ENCODE results near the gene EGF.
"Not testable (repeated sequence)": the region's sequence is repeated elsewhere in the genome, so short reads cannot be mapped to it uniquely, and the experiment has no call there.

The EGF gene

GRCh38 chr4:109912706-109913595, at the start of gene EGF:
Gene EGF, plus strand, starts transcription at chr4:109912883. Its CDS starts 453 bp downstream, at chr4:109913336.
- no peak for DNase-seq

- DNase-seq, result no peak
Observed at GRCh38 chr4:109864134-109864533, 48.5 kb upstream of the EGF start.

- no peak for DNase-seq
Observed at GRCh38 chr4:109870061-109870460, 42.6 kb upstream of the EGF start.

GRCh38 chr4:109872065-109872464, 40.6 kb upstream of the EGF start:
- no peak for DNase-seq

- no peak for DNase-seq
Observed at GRCh38 chr4:109872950-109873656, 39.6 kb upstream of the EGF start.

- no peak for DNase-seq
Observed at GRCh38 chr4:109873791-109874514, 38.7 kb upstream of the EGF start.

- DNase-seq, result no peak
Observed at GRCh38 chr4:109875106-109875505, 37.6 kb upstream of the EGF start.

- not testable (repeated sequence) for DNase-seq
Observed at GRCh38 chr4:109875553-109875952, 37.1 kb upstream of the EGF start.

- DNase-seq, result no peak
Observed at GRCh38 chr4:109876634-109877265, 35.9 kb upstream of the EGF start.

GRCh38 chr4:109877400-109877799, 35.3 kb upstream of the EGF start:
- DNase-seq, result no peak

- no peak for DNase-seq
Observed at GRCh38 chr4:109878355-109878754, 34.3 kb upstream of the EGF start.

GRCh38 chr4:109879081-109879480, 33.6 kb upstream of the EGF start:
- no peak for DNase-seq

- DNase-seq, result no peak
Observed at GRCh38 chr4:109879636-109880314, 32.9 kb upstream of the EGF start.

- DNase-seq, result no peak
Observed at GRCh38 chr4:109886303-109886702, 26.4 kb upstream of the EGF start.

- DNase-seq, result no peak
Observed at GRCh38 chr4:109887071-109887470, 25.6 kb upstream of the EGF start.

- no peak for DNase-seq
Observed at GRCh38 chr4:109890076-109890475, 22.6 kb upstream of the EGF start.

GRCh38 chr4:109902559-109903251, 10.0 kb upstream of the EGF start:
- DNase-seq, result no peak

- DNase-seq, result no peak
Observed at GRCh38 chr4:109908731-109909130, 4.0 kb upstream of the EGF start.

- no peak for DNase-seq
Observed at GRCh38 chr4:109910256-109910655, 2.4 kb upstream of the EGF start.

- no peak for DNase-seq
Observed at GRCh38 chr4:109913596-109914241, 1.0 kb downstream of the EGF start.

- no peak for DNase-seq
Observed at GRCh38 chr4:109914322-109914721, 1.6 kb downstream of the EGF start.

Data from stimulated activated CD8-positive, alpha-beta memory T cell treated with anti-CD3 and anti-CD28 coated beads, Interleukin-4, amount 100 ng/mL, for 48 hours (primary cell).